Loucy (cell line): ENCODE data around the gene LIME1.
A peak's percentile ranks its signal among the peaks of the same experiment; 100 is the strongest.

Experiments
- H2AFZ ChIP-seq: fragments of 200-600 bp; sonication (generic); 2 replicates; pipeline ENCODE4 v1.6.0; 2016; ENCODE audit warnings: antibody characterized with exemption, mild to moderate bottlenecking, low read length, moderate library complexity
- H3F3A ChIP-seq: fragments of 200-600 bp; 2 replicates; pipeline ENCODE4 v1.6.0; 2016; ENCODE audit warnings: antibody characterized with exemption, low read depth, mild to moderate bottlenecking
- H3K27me3 ChIP-seq: fragments of 200-600 bp; sonication (generic); 2 replicates; pipeline ENCODE4 v1.6.1; 2014; ENCODE audit warnings: low read length, mild to moderate bottlenecking; ENCODE audit not compliant: insufficient read depth, poor library complexity, severe bottlenecking
- H3K36me3 ChIP-seq: fragments of 200-600 bp; sonication (generic); 2 replicates; pipeline ENCODE4 v1.6.1; 2016; ENCODE audit warnings: low read length; ENCODE audit not compliant: insufficient read depth
- H3K4me1 ChIP-seq: fragments of 200-600 bp; sonication (generic); 2 replicates; pipeline ENCODE4 v1.5.1; 2014; ENCODE audit warnings: low read length, mild to moderate bottlenecking; ENCODE audit not compliant: insufficient read depth, poor library complexity, severe bottlenecking
- H3K4me2 ChIP-seq: fragments of 200-600 bp; sonication (generic); 2 replicates; pipeline ENCODE4 v1.6.0; 2014; ENCODE audit warnings: antibody characterized with exemption, low read length, low read depth, mild to moderate bottlenecking; ENCODE audit not compliant: poor library complexity, severe bottlenecking
- H3K4me3 ChIP-seq: fragments of 200-600 bp; sonication (generic); 2 replicates; pipeline ENCODE4 v1.5.1; 2014; ENCODE audit warnings: low read length, mild to moderate bottlenecking, mixed read lengths; ENCODE audit not compliant: poor library complexity, severe bottlenecking
- H3K79me2 ChIP-seq: fragments of 200-600 bp; sonication (generic); 2 replicates; pipeline ENCODE4 v1.6.1; 2014; ENCODE audit warnings: low read length; ENCODE audit not compliant: insufficient read depth
- H3K9ac ChIP-seq: fragments of 200-600 bp; sonication (generic); 2 replicates; pipeline ENCODE4 v1.6.0; 2014; ENCODE audit warnings: mild to moderate bottlenecking, low read depth, low read length, moderate library complexity; ENCODE audit not compliant: poor library complexity, severe bottlenecking
- H3K9me2 ChIP-seq: fragments of 200-600 bp; sonication (generic); replicated peaks from 2 replicates; pipeline ENCODE4 v1.6.1; 2016; ENCODE audit warnings: low read depth, low read length, mixed read lengths
- H3K9me3 ChIP-seq: fragments of 200-600 bp; sonication (generic); 2 replicates; pipeline ENCODE4 v1.6.1; 2014; ENCODE audit warnings: mild to moderate bottlenecking, antibody characterized with exemption, low read length, low read depth; ENCODE audit not compliant: insufficient read depth
- H4K20me1 ChIP-seq: fragments of 200-600 bp; sonication (generic); 2 replicates; pipeline ENCODE4 v1.6.0; 2014; ENCODE audit warnings: antibody characterized with exemption, low read length, mild to moderate bottlenecking; ENCODE audit not compliant: insufficient read depth, poor library complexity, severe bottlenecking
- CTCF ChIP-seq: fragments of 200-600 bp; sonication (generic); conservative IDR thresholded peaks from 2 replicates; pipeline ENCODE4 v1.5.1; 2014; ENCODE audit warnings: mild to moderate bottlenecking, antibody characterized with exemption, low read length
- EZH2phosphoT487 ChIP-seq: fragments of 200-600 bp; IDR thresholded peaks from 2 replicates; pipeline ENCODE4 v1.6.1; 2018; ENCODE audit warnings: antibody characterized with exemption, mild to moderate bottlenecking, moderate library complexity, borderline replicate concordance

LIME1 gene

GRCh38 chr20:63731410-63731809 lies 5.1 kb upstream of the LIME1 start:
- Histone ChIP-seq H3K9ac (peak overlapping the region; percentile 78), H3K4me1 (peaks cover 66% of the 10 kb centered on the region), H4K20me1 (no peaks in the 10 kb centered on the region), H3K9me3 (no peaks in the 10 kb centered on the region), H2AFZ (no peak overlapping the region), H3F3A (peaks cover 25% of the 10 kb centered on the region), H3K4me2 (peak overlapping the region; percentile 82), H3K36me3 (peaks cover 25% of the 10 kb centered on the region; the same call in 1 of the 2 replicates), H3K79me2 (peaks cover 53% of the 10 kb centered on the region), H3K4me3 (peak overlapping the region; percentile 55), H3K9me2 (no peaks in the 10 kb centered on the region), H3K27me3 (no peaks in the 10 kb centered on the region)
- TF ChIP-seq CTCF (no peak), EZH2phosphoT487 (no peak)

- H3K36me3 ChIP-seq: peaks cover 25% of the 10 kb centered on the region; the same call in 1 of the 2 replicates
- H3F3A ChIP-seq: peaks cover 24% of the 10 kb centered on the region
- H3K27me3 ChIP-seq: no peaks in the 10 kb centered on the region
- TF ChIP-seq CTCF (no peak), EZH2phosphoT487 (no peak)
- peaks cover 2% of the 10 kb centered on the region for H4K20me1 ChIP-seq
- H3K9ac ChIP-seq: peak overlapping the region; percentile 78
- peak overlapping the region; percentile 82 for H3K4me2 ChIP-seq
- peak overlapping the region; percentile 55 for H3K4me3 ChIP-seq
- H2AFZ ChIP-seq: no peak overlapping the region
- no peaks in the 10 kb centered on the region for H3K9me2 ChIP-seq
- H3K79me2 ChIP-seq: peaks cover 50% of the 10 kb centered on the region; the same call in 1 of the 2 replicates
- peaks cover 67% of the 10 kb centered on the region for H3K4me1 ChIP-seq
- no peaks in the 10 kb centered on the region for H3K9me3 ChIP-seq
Observed at GRCh38 chr20:63732118-63733095, 4.1 kb upstream of the LIME1 start.

GRCh38 chr20:63733117-63733516 lies 3.3 kb upstream of the LIME1 start:
- Histone ChIP-seq H3F3A (peaks cover 19% of the 10 kb centered on the region), H3K27me3 (no peaks in the 10 kb centered on the region), H3K4me1 (peaks cover 63% of the 10 kb centered on the region)

More at GRCh38 chr20:63733117-63733516, 3.3 kb upstream of the LIME1 start:
- TF ChIP-seq CTCF: no peak
- no peak for TF ChIP-seq EZH2phosphoT487
- Histone ChIP-seq H3K9me3 (no peaks in the 10 kb centered on the region), H3K36me3 (peaks cover 25% of the 10 kb centered on the region; the same call in 1 of the 2 replicates), H3K4me3 (no peak overlapping the region), H3K9me2 (no peaks in the 10 kb centered on the region), H3K79me2 (peaks cover 50% of the 10 kb centered on the region; the same call in 1 of the 2 replicates), H4K20me1 (peaks cover 5% of the 10 kb centered on the region), H3K4me2 (no peak overlapping the region), H3K9ac (no peak overlapping the region), H2AFZ (no peak overlapping the region)
